Superior temporal gyrus (tissue), 1 donor: ENCODE measurements around the gene ST3GAL5.
"Not testable (repeated sequence)": the region's sequence is repeated elsewhere in the genome, so short reads cannot be mapped to it uniquely, and the experiment has no call there.

ENCODE experiments used
- DNase-seq: peaks from one replicate; pipeline ENCODE4 v3.0.0-alpha.2; 2016; ENCODE audit errors: extremely low spot score

ST3GAL5 gene

GRCh38 chr2:85893428-85894258 is 4.9 kb upstream of the ST3GAL5 start:
- DNase-seq = peak; percentile 52

- peak; percentile 43 for DNase-seq
These were observed 3.6 kb upstream of the ST3GAL5 start for GRCh38 chr2:85892216-85892944.

- DNase-seq = peak; percentile 70
These were observed 1.9 kb upstream of the ST3GAL5 start for GRCh38 chr2:85890522-85891176.

GRCh38 chr2:85889627-85890281 is 964 bp upstream of the ST3GAL5 start:
- DNase-seq = no peak

- no peak for DNase-seq
These were observed 638 bp downstream of the ST3GAL5 start for GRCh38 chr2:85888020-85888683.

- peak; percentile 90 for DNase-seq
These were observed 1.2 kb downstream of the ST3GAL5 start for GRCh38 chr2:85887566-85888019.

GRCh38 chr2:85886590-85886989 is 2.2 kb downstream of the ST3GAL5 start:
- peak; percentile 80 for DNase-seq

- no peak for DNase-seq
These were observed 2.6 kb downstream of the ST3GAL5 start for GRCh38 chr2:85886141-85886540.

GRCh38 chr2:85881781-85882180 is 7.0 kb downstream of the ST3GAL5 start:
- not testable (repeated sequence) for DNase-seq

- DNase-seq = not testable (repeated sequence)
These were observed 8.0 kb downstream of the ST3GAL5 start for GRCh38 chr2:85880716-85881328.

- no peak for DNase-seq
These were observed 9.9 kb downstream of the ST3GAL5 start for GRCh38 chr2:85878719-85879370.

- DNase-seq = no peak
These were observed 13.3 kb downstream of the ST3GAL5 start for GRCh38 chr2:85875350-85876050.

- DNase-seq = no peak
These were observed 15.1 kb downstream of the ST3GAL5 start for GRCh38 chr2:85873679-85874078.

- no peak for DNase-seq
These were observed 16.1 kb downstream of the ST3GAL5 start for GRCh38 chr2:85872536-85873161.

GRCh38 chr2:85871494-85872164 is 17.2 kb downstream of the ST3GAL5 start:
- DNase-seq = no peak

GRCh38 chr2:85868822-85869221 is 20.0 kb downstream of the ST3GAL5 start:
- DNase-seq = no peak

GRCh38 chr2:85867556-85868292 is 21.1 kb downstream of the ST3GAL5 start:
- DNase-seq = no peak

- DNase-seq = no peak
These were observed 21.7 kb downstream of the ST3GAL5 start for GRCh38 chr2:85867121-85867520.
